ENCODE measurements around the gene MSMB.
"Not testable (repeated sequence)": the region's sequence is repeated elsewhere in the genome, so short reads cannot be mapped to it uniquely, and the experiment has no call there.

The MSMB gene

DNA sequence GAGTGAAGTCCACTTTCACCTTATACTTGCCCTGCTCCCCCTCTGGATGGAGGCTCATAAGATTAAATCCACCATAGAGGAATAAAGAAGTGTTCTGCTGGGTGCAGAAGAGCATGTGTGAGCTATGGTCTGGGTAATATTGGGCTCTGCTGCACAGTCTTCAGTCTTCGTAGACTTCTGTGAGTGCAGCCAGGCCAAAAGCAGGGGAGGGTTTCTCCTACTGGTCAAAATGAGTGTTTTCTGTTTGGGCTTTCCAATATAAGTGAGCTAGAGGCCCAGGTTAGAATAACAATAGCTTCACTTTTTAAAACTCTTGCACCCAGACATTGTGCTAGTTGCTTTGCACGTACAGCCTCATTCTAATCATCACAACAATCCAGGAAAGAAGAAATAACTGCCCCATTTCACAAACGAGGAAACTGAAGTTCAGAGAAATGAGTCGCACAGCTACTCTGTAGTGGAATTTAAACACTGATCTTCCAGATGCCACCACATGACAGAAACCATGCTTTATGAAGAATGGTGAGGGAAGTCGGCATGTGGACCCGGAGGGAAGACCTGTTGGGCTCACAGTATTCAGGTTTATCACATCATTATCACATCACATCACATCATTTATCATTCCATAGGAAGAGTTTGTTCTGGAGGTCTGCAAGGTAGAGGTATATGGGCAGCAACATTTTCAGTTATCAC, 23.8 kb upstream of the MSMB start:
- no peak for DNase-seq

DNA sequence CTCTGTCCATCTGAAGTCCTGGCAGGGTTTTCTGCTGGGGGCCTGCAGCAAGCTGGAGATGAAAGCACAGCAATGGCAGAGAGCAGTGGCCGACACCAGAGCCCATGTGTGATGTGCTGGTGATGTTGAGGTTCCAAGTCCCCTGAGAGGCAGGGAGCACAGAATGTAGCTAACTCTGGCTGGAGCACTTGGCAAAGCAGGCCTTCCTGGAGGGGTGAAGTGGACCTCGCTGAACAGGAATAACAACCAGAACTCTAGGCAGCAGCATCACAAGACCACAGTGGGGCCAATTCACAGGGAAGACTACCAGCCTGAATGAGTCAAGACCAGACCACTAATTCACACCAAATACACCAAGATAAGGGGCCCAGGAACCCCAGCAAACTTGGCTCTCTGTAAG, 22.8 kb upstream of the MSMB start:
- DNase-seq: no peak

DNA sequence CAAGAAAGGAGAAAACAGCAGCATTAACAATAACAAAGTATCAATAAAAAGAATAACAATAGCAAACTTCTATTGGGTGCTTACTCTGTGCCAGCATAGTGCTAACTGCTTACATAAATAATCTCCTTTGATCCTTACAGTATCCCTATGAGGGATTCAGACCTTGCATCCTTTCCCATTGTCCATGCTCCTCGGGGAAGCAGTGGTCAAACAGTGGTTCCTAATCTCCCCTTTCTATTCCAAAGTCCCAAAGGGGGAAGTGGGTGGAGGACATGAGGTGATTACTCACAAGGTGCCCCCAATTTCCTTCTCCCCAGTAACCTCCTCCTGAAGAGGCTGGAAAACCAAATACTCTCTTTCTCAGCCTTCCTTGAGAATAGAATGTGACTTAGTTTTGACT, 22.0 kb upstream of the MSMB start:
- no peak for DNase-seq

DNA sequence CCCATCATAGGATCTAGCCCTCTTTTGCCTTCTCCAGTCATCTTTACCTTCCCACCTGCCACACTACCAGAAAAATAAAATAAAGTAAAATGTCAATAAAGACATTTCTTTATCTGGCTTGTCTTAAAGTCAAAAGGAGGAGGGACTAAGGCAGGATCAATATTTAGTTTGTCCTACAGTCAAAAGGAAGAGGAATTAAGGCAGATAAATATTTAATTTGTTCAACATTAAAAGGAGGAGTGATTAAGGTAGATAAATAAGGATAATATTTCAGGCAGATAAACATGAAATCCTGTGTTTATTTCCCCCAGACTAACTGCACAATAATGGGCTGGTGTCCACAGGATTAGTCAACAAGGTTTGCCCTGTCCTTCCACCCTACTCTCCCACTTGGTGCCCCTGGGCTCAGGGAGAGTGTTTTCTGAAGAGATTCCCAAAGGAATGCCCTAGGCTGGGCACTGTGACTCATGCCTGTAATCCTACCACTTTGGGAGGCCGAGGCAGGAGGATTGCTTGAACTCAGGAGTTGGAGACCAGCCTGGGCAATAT, 18.3 kb upstream of the MSMB start:
- DNase-seq: no peak

DNA sequence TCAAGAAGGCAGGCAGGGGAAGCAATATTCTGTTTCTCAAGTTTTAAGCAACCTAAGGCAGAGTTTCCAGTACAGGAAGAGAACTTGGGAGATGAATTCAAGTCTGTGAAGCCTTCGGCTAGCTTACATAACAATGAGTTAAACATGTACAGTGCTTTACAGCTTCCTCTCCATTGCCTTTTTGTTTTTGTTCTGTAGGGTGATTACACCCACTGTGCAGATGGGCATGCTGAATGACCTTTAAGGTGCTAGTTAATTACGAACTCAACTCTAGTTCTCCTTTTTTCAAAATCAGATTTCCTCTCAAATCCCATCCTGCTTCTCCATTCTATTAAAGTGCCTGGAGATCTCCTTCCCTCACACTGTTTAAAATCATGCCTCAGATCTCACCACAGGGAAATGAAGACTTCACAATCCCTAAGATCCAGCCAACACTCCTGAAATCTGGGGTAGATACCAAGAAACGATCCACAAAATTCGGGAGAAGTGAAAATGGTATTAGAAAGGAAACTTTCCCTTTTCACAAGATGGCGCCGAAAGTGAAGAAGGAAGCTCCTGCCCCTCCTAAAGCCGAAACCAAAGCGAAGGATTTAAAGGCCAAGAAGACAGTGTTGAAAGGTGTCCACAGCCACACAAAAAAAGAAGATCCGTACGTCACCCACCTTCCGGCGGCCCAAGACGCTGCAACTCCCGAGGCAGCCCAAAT, 16.8 kb upstream of the MSMB start:
- DNase-seq: no peak

DNA sequence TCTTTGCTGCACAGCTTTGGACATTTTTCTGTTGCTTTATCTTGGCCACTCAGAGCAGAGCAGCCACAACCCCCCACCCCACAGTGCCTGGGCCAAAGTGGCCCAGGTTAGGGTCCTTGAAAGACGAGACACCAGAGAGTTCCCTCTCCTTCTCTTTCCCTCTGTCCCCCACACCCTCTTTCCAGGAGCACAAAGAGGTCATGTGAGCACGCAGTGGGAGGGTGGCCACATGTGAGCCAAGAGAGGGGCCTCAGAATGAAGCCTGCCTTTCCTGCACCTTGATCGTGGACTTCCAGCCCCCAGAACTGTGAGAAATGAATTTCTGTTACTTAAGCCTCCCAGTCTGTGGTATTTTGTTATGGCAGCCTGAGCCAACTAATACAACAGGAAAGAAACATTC, 14.6 kb upstream of the MSMB start:
- DNase-seq: no peak

DNA sequence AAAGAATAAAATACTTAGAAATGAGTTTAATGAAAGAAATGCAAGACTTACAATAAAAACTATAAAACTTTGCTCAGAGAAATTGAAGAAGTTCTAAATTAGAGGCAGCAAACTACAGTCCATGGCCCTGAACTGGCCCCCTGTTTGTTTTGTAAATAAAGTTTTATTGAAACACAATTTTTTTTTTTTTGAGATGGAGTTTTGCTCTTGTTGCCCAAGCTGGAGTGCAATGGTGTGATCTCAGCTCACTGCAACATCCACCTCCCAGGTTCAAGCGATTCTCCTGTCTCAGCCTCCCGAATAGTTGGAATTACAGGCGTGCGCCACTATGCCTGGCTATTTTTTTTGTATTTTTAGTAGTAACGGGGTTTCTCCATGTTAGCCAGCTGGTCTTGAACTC, 11.9 kb upstream of the MSMB start:
- DNase-seq: not testable (repeated sequence)

DNA sequence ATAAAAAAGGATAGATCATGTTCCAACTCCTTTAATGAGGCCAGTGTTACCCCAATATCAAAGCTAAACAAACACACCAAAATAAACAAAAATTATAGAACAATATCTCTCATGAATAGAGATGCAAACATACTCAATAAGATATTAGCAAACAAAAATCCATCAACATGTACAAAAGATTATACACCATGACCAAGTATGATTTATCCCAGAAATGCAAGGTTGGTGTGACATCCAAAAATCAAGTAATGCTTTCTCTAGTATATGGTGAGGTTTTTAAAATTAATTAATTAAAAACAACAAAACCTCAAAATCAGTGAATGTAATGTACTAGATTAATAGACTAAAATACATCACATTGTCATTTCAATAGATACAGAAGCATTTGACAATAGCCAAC, 11.0 kb upstream of the MSMB start:
- DNase-seq: no peak

DNA sequence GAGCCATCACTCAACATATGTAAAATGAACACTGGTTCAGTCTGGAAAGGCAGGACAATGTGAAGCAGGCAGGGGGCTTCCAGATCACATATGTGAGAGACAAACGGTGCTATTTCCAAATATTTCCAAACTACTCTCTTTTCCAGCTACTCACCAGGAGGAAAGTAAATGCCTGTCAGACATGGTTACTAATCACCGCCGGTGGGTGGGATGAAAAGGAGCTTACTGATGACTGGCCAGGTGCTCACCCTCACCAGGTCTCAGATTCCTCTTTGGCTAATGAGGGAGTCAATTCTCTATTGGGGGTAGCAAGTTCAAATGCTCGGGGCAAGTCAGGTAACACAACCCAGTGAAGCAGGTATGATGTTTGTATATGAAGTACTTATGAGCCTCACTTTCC, 9.7 kb upstream of the MSMB start:
- DNase-seq: no peak

DNA sequence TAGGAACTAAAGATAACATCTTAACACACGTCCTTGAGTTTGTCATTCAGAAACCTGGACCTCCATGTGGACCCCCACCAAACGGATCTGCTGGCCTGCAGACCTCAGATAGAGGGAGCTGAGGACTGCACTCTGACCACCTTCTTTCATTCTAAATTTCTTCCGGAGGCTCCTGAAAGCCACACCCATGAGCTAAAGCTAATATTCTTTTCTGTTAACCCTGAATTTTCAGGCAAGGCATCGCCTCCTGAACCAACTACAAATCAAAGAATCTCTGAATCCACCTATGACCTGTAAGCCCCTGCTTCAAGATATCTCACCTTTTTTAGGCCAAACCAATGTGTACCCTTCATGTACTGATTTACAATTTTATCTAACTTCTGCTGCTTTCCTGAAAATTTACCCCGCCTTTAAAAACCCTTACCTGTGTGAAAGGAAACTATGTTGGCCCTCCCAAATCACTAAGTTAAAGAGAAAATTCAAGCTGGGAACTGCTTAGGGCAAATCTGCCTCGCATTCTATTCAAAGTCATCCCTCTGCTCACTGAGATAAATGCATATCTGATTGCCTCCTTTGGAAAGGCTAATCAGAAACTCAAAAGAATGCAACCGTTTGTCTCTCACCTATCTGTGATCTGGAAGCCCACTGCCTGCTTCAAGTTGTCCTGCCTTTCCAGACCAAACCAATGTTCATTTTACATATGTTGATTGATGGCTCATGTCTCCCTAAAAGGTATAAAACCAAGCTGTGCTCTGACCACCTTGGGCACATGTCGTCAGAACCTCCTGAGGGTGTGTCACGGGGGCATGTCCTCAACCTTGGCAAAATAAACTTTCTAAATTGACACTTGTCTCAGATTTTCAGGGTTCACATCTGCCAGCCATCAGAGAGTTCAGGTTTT, 7.7 kb upstream of the MSMB start:
- no peak for DNase-seq

DNA sequence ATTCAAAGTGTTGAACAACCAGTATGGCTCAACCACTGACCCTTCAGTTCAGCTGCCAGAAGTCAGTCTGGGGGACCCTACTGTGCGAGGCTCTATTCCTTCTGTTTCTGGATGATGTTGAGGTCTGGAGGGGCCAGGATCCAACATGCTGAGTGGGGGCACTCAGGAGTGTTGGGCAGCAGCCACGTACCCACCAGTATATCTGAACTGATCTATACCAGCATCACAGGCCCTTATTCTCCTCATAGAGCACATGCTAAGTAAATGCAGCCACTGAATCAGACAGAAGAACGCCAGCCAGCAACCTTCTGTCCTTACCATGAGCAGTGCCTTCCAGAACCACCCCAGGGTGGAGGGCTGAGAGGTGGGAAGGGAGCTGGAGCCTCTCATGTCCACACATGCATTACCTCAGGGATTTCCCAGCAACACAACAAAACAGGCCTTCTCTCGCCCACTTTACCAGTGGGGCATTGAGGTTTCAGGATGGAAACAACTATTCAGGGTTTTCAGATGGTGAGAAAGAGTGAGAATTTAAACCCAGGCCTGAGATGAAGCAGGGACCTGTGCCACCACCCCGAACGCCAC, 6.8 kb upstream of the MSMB start:
- DNase-seq: no peak

DNA sequence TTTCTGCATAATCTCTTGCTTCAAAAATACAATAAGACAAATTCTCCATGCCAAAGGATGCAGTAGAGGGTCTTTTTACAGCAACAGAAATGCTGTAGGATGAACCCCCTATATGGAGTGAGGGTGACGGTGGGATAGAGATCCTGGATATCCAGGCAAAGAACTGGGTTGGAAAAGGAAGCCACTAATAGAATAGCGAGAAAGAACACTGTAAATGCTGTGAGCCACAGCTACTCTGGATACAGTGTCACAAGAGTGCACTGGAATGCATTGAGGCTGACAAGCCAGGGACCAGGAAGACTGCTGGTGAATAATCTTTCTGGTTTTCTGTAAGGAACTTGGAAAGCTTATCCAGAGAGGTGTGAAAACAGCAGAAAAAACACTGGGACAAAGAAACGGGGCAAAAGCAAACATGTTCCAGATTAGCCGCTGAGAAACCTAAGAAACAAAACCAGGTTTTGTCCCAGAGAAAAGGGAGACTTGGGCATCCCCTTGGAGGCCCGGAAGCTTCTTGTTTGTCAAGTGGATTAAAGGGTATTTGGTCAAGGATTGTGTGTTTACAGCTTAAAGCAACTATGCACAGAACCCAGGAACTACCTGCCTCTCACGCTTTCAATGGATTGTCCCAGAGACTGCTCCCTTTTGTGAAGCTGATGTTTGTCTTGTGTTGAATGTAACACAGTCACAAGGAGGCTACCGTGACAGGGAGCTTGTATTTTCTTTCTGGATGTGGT, 6.2 kb upstream of the MSMB start:
- no peak for DNase-seq

DNA sequence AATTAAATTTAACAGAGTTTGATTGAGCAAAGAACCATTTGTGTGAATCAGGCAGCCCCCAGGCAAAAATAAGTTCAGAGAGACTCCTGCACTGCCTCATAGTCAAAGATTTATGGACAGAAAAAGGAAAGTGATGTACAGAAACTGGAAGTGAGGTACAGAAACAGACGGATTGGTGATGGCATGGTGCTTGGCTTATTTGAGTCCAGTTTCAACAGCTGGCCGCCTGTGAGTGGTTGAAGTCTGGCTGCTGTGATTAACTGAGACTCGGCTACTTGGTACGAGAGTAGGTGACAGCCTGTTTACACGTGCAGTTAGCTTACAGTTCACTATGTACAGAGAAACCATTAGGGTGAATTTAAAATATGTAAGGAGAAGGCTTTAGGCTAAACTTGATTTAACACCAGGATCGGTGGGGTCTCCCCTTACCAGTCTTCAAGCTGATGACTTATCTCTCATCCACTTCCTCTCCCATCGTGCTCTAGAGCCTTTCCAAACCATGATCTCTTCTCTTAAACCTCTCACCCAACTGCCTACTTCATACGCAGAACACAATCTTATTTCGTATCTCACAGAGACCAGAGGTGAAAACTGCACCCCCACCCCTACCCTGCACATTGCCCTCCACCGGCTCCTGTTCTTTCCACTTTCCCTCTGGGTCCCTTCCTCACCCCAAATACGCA, 5.0 kb upstream of the MSMB start:
- DNase-seq: no peak

DNA sequence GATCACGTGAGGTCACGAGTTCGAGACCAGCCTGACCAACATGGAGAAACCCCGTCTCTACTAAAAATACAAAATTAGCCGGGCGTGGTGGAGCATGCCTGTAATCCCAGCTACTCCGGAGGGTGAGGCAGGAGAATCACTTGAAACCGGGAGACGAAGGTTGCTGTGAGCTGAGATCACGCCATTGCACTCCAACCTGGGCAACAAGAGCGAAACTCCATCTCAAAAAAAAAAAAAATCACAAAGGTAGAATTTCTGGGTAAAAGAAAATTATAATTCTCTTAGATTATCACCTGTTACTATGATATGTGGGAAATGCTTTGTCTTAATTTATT, 3.4 kb upstream of the MSMB start:
- DNase-seq: not testable (repeated sequence)

DNA sequence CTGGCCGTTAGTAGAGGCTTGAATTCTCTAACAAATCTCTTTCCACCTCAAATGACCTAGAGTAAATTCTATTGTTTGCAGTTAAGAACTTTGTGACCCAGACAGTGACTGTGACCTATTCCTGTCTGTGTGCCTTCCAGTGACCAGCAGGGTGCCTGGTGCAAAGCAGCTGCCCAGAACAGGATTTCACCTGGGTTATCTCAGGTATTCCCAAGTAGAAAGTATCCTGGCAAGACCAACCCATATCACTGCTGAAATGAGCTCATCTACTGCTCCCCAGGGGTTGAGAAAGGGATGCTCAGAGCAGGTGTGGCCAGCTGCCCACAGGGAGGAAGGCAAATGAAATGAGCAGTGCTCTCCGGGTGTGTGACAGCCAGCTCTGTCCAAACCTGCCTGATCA, 2.1 kb upstream of the MSMB start:
- no peak for DNase-seq

DNA sequence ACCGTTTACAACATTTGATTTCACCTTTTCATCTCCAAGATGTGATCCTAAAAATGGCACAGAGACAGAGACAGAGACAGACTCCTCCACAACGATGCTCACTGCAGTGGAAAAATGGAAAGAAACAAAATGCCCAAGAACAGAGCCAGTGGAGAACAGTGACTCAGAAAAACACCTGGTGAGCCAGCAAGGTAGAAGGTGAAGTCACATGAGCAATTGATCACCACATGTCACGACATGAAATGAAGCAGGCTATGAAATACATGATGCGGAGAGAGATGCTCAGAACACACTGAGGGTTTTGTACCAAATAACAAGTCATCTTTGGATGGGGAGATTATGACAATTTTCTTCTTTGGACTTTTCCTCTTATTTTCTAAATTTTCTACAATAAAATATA, 3.5 kb downstream of the MSMB start:
- DNase-seq: no peak

DNA sequence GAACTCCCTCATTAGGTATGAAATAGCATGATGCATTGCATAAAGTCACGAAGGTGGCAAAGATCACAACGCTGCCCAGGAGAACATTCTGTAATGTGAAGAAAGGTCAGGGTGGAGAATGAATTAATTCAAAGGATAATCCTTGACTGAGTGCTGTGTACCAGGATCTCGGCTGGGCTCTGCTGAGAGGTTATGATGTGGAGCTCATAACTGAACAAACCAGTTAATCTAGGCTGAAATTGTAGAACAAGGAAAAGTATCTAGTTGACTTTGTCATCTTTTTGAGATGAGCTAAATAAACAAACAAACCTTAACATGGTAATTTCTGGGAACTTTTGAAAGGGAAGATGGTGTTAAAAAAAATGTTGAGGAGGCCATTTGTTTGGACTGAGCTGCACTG, 6.1 kb downstream of the MSMB start:
- no peak for DNase-seq

DNA sequence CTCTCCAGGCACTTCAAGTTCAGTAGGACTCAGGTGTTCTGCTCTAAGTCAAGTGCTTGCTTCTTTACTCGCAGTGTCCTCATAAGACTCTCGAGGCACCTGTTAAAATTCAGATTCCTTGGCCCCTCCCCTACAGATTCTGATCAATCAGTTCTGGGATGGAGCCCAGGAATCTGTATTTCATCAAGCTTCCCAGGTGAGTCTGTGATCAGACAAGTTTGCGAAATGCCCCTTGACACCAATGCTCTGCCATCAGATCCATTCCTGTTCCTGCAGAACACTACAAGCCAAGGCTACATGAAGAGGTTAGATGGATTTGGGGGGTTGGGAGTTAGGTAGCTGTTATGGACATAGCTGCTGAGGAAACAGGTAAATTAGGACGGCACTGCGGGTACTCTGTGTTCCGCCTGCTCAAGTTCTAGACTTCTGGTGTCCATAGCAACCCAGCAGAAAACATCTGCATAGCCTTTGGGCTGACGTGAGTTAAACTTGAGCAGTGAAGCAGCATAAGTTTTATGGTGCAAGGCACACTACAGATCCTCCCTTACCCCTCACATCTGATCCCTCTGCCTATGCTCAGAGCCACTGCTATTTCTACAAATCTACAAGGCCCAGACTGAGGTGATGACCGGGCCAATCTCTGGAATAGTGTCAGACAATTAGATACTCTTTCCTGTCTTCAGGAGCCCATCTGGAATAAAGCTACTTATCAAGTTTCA, 8.8 kb downstream of the MSMB start:
- no peak for DNase-seq

DNA sequence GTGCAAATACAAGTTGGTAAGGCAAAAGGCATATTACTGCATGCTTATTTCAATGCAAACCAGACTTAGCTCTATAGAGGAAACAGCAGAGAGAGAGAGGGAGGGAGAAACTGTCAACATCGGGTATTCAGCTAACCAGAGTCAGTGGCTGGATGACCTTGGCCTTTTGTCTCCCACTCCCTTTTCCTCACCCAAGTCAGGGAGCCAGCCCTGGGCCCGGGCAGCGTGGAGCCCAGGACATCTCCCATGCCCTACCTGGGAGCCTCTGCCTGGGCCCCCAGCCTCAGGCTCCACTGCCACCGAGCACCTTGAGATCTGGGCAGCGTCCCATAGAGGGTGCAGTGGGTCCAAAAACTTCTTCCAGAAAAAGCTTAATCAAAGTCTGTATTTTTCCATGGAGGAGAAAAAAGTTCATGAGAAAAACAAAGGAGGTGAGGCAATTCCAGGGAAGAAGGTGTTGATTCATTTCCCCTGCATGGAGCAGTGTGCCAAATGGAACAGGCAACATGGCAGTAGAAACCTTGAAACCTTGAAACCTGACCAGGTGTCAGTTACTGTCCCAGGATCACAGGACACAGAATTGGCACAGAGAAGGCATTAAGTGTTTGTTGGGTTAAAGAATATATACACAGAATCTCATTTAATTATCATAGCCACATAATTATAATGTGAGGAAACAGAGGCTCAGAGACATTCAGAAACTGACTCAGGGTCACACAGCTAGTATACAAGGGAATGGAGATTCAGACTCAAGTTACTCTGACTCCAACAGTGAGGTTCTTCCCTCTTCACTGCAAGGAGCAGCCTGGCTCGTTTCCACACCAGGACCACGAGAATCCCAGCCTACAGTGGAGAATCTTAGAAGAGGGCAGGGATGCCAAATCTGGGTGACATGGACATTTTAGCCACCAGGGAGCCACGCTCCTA, 9.9 kb downstream of the MSMB start:
- no peak for DNase-seq

DNA sequence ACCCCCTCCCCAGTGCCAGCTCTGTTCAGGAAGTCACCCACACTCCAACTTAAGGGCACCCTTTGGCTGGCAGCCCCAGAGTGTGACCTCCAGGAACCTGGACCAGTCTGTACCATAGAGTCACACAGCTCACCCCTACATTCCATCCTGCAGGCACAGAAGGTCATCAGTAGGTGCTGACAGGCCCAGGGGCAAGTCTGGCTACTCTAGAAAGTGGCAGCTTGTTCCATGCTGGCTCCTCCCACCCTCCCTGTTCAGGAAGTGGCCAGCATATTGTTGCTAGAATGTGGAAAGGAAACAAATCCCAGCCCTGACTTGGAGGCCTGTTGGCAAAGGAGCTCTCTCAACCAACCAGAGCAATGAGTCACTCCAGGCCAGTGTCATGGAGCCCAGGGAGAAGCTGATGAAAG, 12.5 kb downstream of the MSMB start:
- DNase-seq: no peak

Measured in activated CD4-positive, alpha-beta T cell treated with anti-CD3 and anti-CD28 coated beads, Interleukin-2, amount 50 U/mL, for 48 hours (primary cell).